GM21619 (cell line): Measurements from ENCODE around the gene ABHD15.

Source experiments
- ATAC-seq: cut with Tn5 transposase; IDR thresholded peaks from one replicate; pipeline ENCODE4 v1.9.1; 2021; ENCODE audit not compliant: unreplicated experiment

ABHD15 gene

GRCh38 chr17:29566473-29567303 lies at the start of gene ABHD15:
Gene ABHD15, minus strand, starts transcription at chr17:29567037. Its CDS starts 71 bp downstream, at chr17:29566966.
- peak; percentile 28 for ATAC-seq

GRCh38 chr17:29615492-29616299 lies 48.9 kb upstream of the ABHD15 start:
- peak; percentile 50 for ATAC-seq

GRCh38 chr17:29615048-29615385 lies 48.2 kb upstream of the ABHD15 start:
- ATAC-seq: no peak

- no peak for ATAC-seq
These were observed 47.7 kb upstream of the ABHD15 start for GRCh38 chr17:29614349-29615047.

- no peak for ATAC-seq
These were observed 47.0 kb upstream of the ABHD15 start for GRCh38 chr17:29613856-29614255.

GRCh38 chr17:29613352-29613837 lies 46.6 kb upstream of the ABHD15 start:
- no peak for ATAC-seq

GRCh38 chr17:29612404-29613280 lies 45.8 kb upstream of the ABHD15 start:
- no peak for ATAC-seq

- no peak for ATAC-seq
These were observed 45.2 kb upstream of the ABHD15 start for GRCh38 chr17:29612094-29612403.

- ATAC-seq: no peak
These were observed 44.7 kb upstream of the ABHD15 start for GRCh38 chr17:29611351-29612093.

GRCh38 chr17:29610395-29610794 lies 43.6 kb upstream of the ABHD15 start:
- no peak for ATAC-seq

GRCh38 chr17:29608986-29609385 lies 42.1 kb upstream of the ABHD15 start:
- no peak for ATAC-seq

GRCh38 chr17:29607557-29608195 lies 40.8 kb upstream of the ABHD15 start:
- no peak for ATAC-seq

- ATAC-seq: no peak
These were observed 36.4 kb upstream of the ABHD15 start for GRCh38 chr17:29603109-29603674.

- ATAC-seq: no peak
These were observed 30.7 kb upstream of the ABHD15 start for GRCh38 chr17:29597361-29598172.

- ATAC-seq: no peak
These were observed 30.0 kb upstream of the ABHD15 start for GRCh38 chr17:29596811-29597210.

- no peak for ATAC-seq
These were observed 29.3 kb upstream of the ABHD15 start for GRCh38 chr17:29595943-29596774.
